ENCODE data around the gene ZNF226.

DNA sequence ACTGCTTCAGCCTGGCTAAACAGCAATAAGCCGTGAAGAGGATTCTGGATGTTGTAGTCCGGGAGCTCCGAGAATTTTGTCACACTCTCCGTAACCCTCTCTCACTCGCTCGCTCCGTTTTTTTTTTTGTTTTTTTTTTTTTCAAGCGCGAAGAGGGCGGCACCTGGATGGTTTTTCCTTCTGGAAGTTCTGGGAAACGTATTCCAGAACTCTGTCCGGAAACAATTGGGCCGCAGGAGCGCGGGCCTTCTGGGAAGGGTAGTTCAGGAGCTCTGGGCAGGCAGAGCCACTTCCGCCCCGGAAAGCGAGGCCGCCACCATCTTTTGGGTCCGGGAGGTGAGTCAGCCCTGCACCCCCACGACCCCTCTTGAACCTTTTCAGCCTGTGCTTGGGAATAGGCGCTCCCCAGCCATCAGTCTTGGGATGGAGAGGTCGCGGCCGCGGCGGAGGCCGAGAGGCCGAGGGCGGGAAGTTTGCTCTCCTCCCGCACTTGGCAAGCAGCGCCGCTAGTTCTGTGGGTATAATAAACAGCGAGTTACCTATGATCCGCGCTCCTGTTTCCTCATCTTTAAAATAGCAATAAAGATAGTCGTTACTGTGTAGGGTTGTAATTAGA, 47.5 kb downstream of the ZNF226 start, which contains the start of gene ZNF227:
- TF ChIP-seq, protein P1, sequence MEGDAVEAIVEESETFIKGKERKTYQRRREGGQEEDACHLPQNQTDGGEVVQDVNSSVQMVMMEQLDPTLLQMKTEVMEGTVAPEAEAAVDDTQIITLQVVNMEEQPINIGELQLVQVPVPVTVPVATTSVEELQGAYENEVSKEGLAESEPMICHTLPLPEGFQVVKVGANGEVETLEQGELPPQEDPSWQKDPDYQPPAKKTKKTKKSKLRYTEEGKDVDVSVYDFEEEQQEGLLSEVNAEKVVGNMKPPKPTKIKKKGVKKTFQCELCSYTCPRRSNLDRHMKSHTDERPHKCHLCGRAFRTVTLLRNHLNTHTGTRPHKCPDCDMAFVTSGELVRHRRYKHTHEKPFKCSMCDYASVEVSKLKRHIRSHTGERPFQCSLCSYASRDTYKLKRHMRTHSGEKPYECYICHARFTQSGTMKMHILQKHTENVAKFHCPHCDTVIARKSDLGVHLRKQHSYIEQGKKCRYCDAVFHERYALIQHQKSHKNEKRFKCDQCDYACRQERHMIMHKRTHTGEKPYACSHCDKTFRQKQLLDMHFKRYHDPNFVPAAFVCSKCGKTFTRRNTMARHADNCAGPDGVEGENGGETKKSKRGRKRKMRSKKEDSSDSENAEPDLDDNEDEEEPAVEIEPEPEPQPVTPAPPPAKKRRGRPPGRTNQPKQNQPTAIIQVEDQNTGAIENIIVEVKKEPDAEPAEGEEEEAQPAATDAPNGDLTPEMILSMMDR (IDR thresholded peaks at IDR 0.05; ENCODE audit: insufficient read depth, low read length, poor library complexity, severe bottlenecking), result no peak
- TF ChIP-seq EZH2phosphoT487 (conservative IDR thresholded peaks at IDR 0.05; ENCODE audit: low read length), result no peak

Measured in SU-DHL-6 (cell line).